Sigmoid colon (tissue), 7 donors: Measurements from ENCODE around the gene PAFAH1B2. TPM values are rescaled to one million over a fixed set of nuclear protein-coding genes. Genes with fewer than 3 reads are reported as not detected.
A peak's percentile ranks its signal among the peaks of the same experiment; 100 is the strongest.

ENCODE experiments used
- DNase-seq: peaks from one replicate; pipeline ENCODE4 v3.0.0-alpha.2; 2019
- H3K27ac ChIP-seq, 4 donors: fragments of 200-600 bp; sonication (generic); one replicate each; pipeline ENCODE4 v1.5.1; 2016 to 2019; ENCODE audit warnings: mild to moderate bottlenecking in 1 of 4
- H3K27me3 ChIP-seq, 3 donors: fragments of 200-600 bp; sonication (generic); one replicate each; pipeline ENCODE4 v1.5.1; 2019; ENCODE audit warnings: mild to moderate bottlenecking in 1 of 3
- H3K36me3 ChIP-seq, 4 donors: fragments of 200-600 bp; sonication (generic); one replicate each; pipeline ENCODE4 v1.5.1; 2016 to 2019
- H3K4me1 ChIP-seq, 4 donors: fragments of 200-600 bp; sonication (generic); one replicate each; pipeline ENCODE4 v1.5.1; 2017 to 2019
- H3K4me3 ChIP-seq, 4 donors: fragments of 200-600 bp; sonication (generic); one replicate each; pipeline ENCODE4 v1.5.1; 2017 to 2019; ENCODE audit warnings: mild to moderate bottlenecking in 2 of 4, moderate library complexity in 1 of 4
- H3K9me3 ChIP-seq, 4 donors: fragments of 200-600 bp in 3 of 4; sonication (generic) in 3 of 4; one replicate each; pipeline versions ENCODE4 v1.5.1 to v1.6.1; 2013 to 2019
- CTCF ChIP-seq, 4 experiments: fragments of 450-650 bp in 3 of 4; fragments of 200-600 bp in 1 of 4; IDR thresholded peaks; one replicate each; pipeline ENCODE4 v1.5.1; 2016 to 2019; ENCODE audit warnings: antibody characterized with exemption in 4 of 4, mild to moderate bottlenecking in 3 of 4, moderate library complexity in 2 of 4
- EP300 ChIP-seq, 4 donors: sonication (generic); formaldehyde crosslinking; IDR thresholded peaks; one replicate each; pipeline ENCODE4 v1.6.1; 2017; ENCODE audit warnings: antibody characterized with exemption in 4 of 4
- POLR2A ChIP-seq, 2 donors: fragments of 450-650 bp; IDR thresholded peaks; one replicate each; pipeline ENCODE4 v1.6.1; 2016; ENCODE audit warnings: antibody characterized with exemption in 2 of 2, mild to moderate bottlenecking in 2 of 2, moderate library complexity in 2 of 2
- POLR2AphosphoS5 ChIP-seq, 4 donors: sonication (generic); formaldehyde crosslinking; IDR thresholded peaks; one replicate each; pipeline ENCODE4 v1.6.1; 2017; ENCODE audit warnings: antibody characterized with exemption in 4 of 4
- WGBS, 2 donors: extraction: QIAGEN DNeasy Blood & Tissue Kit; methylation state at CpG; one replicate each; pipeline ENCODE4 v1.1.7; 2013; 5-methylcytosine and 5-hydroxymethylcytosine counted together
- intact Hi-C: fragments of 100-400 bp; cut with DNase I; formaldehyde crosslinking; loops from one replicate; pipeline ENCODE4 v1.15.1; 2023
- polyA plus RNA-seq, 3 donors: library from polyadenylated mRNA; stranded (reverse); fragments of 200-250 nt; gene quantifications; one replicate each; pipeline ENCODE4 v1.2.3, GENCODE V29; 2013
- total RNA-seq, 4 donors: library from RNA; depleted of rRNA; stranded (reverse); fragments of >200 nt; gene quantifications; one replicate each; pipeline ENCODE4 v1.1.0, GENCODE V29; 2016
- donor health status: healthy with polysubstance abuse.
- donor health status: Bipolar disorder and iron deficiency.
- donor health status: healthy.

PAFAH1B2 gene
- total and polyA plus RNA-seq, 7 donors, result 26.0 to 76.4 (median 42.1) TPM

- no peaks in the 10 kb centered on the region for H3K27me3 ChIP-seq
- H3K4me1 ChIP-seq, result peaks cover 0 to 55% (median 50%) of the 10 kb centered on the region in 4 donors
- intact Hi-C loops, result no loop called here
- no peak for DNase-seq
- peak overlapping the region; percentile 90 to 99 (median 96) for H3K27ac ChIP-seq
- TF ChIP-seq POLR2AphosphoS5 (IDR thresholded peaks at IDR 0.05) (peak; percentile 46 to 76 (median 59)), EP300 (IDR thresholded peaks at IDR 0.05) (no peak), CTCF (IDR thresholded peaks at IDR 0.05) (peak in 1 of 4 experiments; percentile 30), POLR2A (IDR thresholded peaks at IDR 0.05) (peak in 1 of 2 donors; percentile 25)
- WGBS, 2 donors, result 83 to 85% methylated on average over 12 of the region's 12 CpGs
- peaks cover 34 to 55% (median 43%) of the 10 kb centered on the region in 4 donors for H3K36me3 ChIP-seq
- peak overlapping the region; percentile 59 to 90 (median 86) for H3K4me3 ChIP-seq
- H3K9me3 ChIP-seq, result no peaks in the 10 kb centered on the region
Observed at GRCh38 chr11:117200813-117201657, 56.9 kb downstream of the PAFAH1B2 start.

DNA sequence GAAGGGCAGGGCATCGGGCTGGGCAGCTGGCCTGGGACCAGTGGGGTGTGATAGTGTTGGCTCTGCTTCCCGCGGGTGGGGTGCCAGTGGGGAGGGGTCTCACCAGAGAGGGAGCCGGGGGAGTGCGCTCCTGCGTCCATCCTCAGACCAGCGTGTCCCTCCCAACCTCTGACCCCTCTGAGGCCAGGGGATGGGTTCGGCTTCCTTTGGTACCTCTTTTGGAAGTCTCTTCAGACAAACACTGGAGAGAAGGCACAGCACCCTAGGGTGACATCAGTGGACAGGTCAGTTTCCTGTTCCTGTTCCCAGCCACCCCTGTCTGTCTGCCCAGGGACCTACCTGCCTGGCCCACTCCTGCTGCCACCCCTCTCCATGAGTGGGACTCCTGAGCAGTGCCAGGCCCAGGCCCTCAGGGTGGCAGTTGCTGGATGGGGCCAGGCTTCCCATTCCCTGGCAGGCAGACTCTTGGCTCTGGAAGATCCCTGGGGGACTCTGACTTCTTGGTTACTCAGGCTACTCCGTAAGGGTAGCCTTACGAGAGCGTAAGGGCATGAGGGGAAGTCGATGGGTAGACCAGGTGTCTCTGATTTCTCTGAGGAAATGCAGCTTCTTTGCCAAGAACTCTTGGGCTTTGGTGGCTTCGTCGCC, 57.7 kb downstream of the PAFAH1B2 start:
- peak in 2 of 4 donors; percentile 14 to 49 for TF ChIP-seq POLR2AphosphoS5 (IDR thresholded peaks at IDR 0.05)
- TF ChIP-seq EP300 (IDR thresholded peaks at IDR 0.05), result no peak
- intact Hi-C loops, result no loop called here
- Histone ChIP-seq H3K4me1 (peaks cover 0 to 57% (median 50%) of the 10 kb centered on the region in 4 donors), H3K36me3 (peaks cover 34 to 53% (median 43%) of the 10 kb centered on the region in 4 donors), H3K27me3 (no peaks in the 10 kb centered on the region), H3K4me3 (peak overlapping the region; percentile 59 to 90 (median 86)), H3K27ac (peak overlapping the region; percentile 90 to 99 (median 96)), H3K9me3 (no peaks in the 10 kb centered on the region)
- DNase-seq, result no peak
- WGBS, 2 donors, result 66% methylated on average over 14 of the region's 14 CpGs

DNA sequence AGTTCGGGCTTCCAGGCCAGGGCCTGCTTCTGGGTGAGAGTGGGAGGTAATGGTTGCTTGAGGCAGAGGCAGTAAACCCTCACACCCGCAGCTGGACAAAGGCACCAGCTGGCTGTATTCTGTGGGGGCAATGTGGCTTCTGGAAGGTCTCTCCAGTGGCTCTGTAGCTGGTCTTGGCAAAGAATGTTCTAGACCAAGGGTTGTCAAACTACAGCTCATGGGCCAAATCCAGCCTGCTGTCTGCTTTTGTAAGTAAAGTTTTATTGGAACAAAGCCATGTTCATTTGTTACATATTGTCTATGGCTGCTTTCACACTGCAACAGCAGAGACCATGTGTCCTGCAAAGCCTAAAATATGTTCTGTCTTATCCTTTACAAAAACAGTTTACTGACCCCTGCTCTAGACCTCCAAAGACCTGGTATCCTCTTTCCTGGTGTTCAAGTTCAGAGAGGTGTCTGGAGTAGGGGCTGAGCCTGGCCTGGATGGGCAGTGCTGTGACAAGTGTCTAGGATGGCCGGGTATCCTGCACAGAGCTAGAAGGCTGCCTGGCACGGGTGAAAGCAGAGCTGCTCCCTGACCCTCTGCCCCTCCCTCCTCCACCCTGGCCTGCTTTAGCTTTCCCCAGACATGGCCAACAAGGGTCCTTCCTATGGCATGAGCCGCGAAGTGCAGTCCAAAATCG, 58.4 kb downstream of the PAFAH1B2 start:
- TF ChIP-seq POLR2AphosphoS5 (IDR thresholded peaks at IDR 0.05) (peak in 1 of 4 donors; percentile 1), POLR2A (IDR thresholded peaks at IDR 0.05) (no peak), EP300 (IDR thresholded peaks at IDR 0.05) (peak in 1 of 4 donors; percentile 4)
- peak overlapping the region; percentile 90 to 99 (median 96) for H3K27ac ChIP-seq
- peaks cover 34 to 53% (median 43%) of the 10 kb centered on the region in 4 donors for H3K36me3 ChIP-seq
- WGBS, 2 donors, result 83 to 86% methylated on average over 7 of the region's 7 CpGs
- peak overlapping the region; percentile 59 to 90 (median 86) for H3K4me3 ChIP-seq
- no peak for DNase-seq
- peaks cover 0 to 50% (median 43%) of the 10 kb centered on the region in 4 donors for H3K4me1 ChIP-seq
- H3K9me3 ChIP-seq, result no peaks in the 10 kb centered on the region
- H3K27me3 ChIP-seq, result no peaks in the 10 kb centered on the region
- intact Hi-C loops, result no loop called here

DNA sequence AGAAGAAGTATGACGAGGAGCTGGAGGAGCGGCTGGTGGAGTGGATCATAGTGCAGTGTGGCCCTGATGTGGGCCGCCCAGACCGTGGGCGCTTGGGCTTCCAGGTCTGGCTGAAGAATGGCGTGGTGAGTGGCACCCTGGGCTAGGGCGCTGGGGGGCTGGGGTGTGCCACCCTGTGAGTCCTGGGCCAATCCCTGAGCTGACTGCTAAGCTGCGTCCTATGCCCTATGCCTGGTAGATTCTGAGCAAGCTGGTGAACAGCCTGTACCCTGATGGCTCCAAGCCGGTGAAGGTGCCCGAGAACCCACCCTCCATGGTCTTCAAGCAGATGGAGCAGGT, 59.0 kb downstream of the PAFAH1B2 start:
- Histone ChIP-seq H3K27me3 (no peaks in the 10 kb centered on the region), H3K4me3 (peak overlapping the region; percentile 59 to 90 (median 86)), H3K4me1 (peaks cover 0 to 45% (median 39%) of the 10 kb centered on the region in 4 donors), H3K36me3 (peaks cover 34 to 53% (median 43%) of the 10 kb centered on the region in 4 donors), H3K9me3 (no peaks in the 10 kb centered on the region), H3K27ac (peak overlapping the region; percentile 90 to 99 (median 96))
- intact Hi-C loops, result no loop called here
- DNase-seq, result no peak
- peak in 2 of 4 donors; percentile 73 to 75 for TF ChIP-seq POLR2AphosphoS5 (IDR thresholded peaks at IDR 0.05)
- TF ChIP-seq POLR2A (IDR thresholded peaks at IDR 0.05), result peak in 1 of 2 donors; percentile 12
- no peak for TF ChIP-seq EP300 (IDR thresholded peaks at IDR 0.05)
- TF ChIP-seq CTCF (IDR thresholded peaks at IDR 0.05), result no peak
- 90 to 95% methylated on average over 10 of the region's 10 CpGs for WGBS, 2 donors

GRCh38 chr11:117204283-117205080, 60.4 kb downstream of the PAFAH1B2 start:
- TF ChIP-seq POLR2AphosphoS5 (IDR thresholded peaks at IDR 0.05), result peak in 2 of 4 donors; percentile 17 to 67
- TF ChIP-seq EP300 (IDR thresholded peaks at IDR 0.05), result no peak
- intact Hi-C loops, result no loop called here
- Histone ChIP-seq H3K9me3 (no peaks in the 10 kb centered on the region), H3K27me3 (no peaks in the 10 kb centered on the region), H3K27ac (peak overlapping the region; percentile 90 to 99 (median 96)), H3K36me3 (peaks cover 34 to 53% (median 43%) of the 10 kb centered on the region in 4 donors), H3K4me1 (peaks cover 0 to 38% (median 31%) of the 10 kb centered on the region in 4 donors), H3K4me3 (peak overlapping the region; percentile 59 to 90 (median 86))
- WGBS, 2 donors, result 86% methylated on average over 17 of the region's 17 CpGs
- no peak for DNase-seq
